ENCODE measurements around the gene MBNL2.

The MBNL2 gene

DNA sequence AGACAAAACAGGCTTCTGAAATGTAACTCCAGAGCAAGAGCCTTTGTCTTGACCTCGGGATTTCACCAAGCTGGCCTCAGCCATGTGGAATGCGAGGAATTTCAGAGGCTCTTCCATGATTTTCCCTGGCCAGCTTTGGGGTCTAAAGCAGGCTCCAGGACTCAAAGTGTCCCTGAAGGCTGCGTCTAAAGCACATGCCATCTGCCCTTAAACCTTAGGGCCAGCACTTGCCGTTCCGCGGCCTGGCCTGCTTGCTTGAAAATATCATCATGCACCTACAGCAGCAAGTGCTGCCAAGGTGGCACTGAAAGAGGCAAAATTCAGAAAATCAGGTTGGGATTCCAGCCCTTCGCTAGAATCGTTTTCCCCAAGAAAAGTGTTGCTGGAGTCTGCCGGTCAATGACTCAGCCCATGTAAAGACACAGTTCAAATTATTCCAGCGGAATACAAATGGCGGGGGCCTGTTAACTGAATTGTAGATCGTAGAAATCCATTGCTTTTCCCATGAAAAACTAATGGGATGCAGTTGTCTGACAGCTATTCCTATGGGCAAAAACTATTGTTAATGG lies 106.2 kb downstream of the MBNL2 start:
- no peaks in the 10 kb centered on the region for H3K27me3 ChIP-seq (ENCODE audit: insufficient read depth, poor library complexity, severe bottlenecking)
- no peak overlapping the region for H3K4me3 ChIP-seq (replicated peaks; ENCODE audit: insufficient read depth, low read length)
- no peak for DNase-seq (ENCODE audit: low read depth in 1 of 2, low spot score in 1 of 2)
- H3K27ac ChIP-seq (replicated peaks) = no peak overlapping the region
- TF ChIP-seq, protein P1, sequence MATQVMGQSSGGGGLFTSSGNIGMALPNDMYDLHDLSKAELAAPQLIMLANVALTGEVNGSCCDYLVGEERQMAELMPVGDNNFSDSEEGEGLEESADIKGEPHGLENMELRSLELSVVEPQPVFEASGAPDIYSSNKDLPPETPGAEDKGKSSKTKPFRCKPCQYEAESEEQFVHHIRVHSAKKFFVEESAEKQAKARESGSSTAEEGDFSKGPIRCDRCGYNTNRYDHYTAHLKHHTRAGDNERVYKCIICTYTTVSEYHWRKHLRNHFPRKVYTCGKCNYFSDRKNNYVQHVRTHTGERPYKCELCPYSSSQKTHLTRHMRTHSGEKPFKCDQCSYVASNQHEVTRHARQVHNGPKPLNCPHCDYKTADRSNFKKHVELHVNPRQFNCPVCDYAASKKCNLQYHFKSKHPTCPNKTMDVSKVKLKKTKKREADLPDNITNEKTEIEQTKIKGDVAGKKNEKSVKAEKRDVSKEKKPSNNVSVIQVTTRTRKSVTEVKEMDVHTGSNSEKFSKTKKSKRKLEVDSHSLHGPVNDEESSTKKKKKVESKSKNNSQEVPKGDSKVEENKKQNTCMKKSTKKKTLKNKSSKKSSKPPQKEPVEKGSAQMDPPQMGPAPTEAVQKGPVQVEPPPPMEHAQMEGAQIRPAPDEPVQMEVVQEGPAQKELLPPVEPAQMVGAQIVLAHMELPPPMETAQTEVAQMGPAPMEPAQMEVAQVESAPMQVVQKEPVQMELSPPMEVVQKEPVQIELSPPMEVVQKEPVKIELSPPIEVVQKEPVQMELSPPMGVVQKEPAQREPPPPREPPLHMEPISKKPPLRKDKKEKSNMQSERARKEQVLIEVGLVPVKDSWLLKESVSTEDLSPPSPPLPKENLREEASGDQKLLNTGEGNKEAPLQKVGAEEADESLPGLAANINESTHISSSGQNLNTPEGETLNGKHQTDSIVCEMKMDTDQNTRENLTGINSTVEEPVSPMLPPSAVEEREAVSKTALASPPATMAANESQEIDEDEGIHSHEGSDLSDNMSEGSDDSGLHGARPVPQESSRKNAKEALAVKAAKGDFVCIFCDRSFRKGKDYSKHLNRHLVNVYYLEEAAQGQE (IDR thresholded peaks at IDR 0.05; ENCODE audit: insufficient replicate concordance, low read depth) = no peak
- TF ChIP-seq POLR2AphosphoS5 (IDR thresholded peaks at IDR 0.05; ENCODE audit: low read depth) (no peak), GABPA (IDR thresholded peaks at IDR 0.05; ENCODE audit: low read depth) (no peak), SPI1 (IDR thresholded peaks at IDR 0.05; ENCODE audit: borderline replicate concordance, low read depth) (no peak)
- TF ChIP-seq, protein P2, sequence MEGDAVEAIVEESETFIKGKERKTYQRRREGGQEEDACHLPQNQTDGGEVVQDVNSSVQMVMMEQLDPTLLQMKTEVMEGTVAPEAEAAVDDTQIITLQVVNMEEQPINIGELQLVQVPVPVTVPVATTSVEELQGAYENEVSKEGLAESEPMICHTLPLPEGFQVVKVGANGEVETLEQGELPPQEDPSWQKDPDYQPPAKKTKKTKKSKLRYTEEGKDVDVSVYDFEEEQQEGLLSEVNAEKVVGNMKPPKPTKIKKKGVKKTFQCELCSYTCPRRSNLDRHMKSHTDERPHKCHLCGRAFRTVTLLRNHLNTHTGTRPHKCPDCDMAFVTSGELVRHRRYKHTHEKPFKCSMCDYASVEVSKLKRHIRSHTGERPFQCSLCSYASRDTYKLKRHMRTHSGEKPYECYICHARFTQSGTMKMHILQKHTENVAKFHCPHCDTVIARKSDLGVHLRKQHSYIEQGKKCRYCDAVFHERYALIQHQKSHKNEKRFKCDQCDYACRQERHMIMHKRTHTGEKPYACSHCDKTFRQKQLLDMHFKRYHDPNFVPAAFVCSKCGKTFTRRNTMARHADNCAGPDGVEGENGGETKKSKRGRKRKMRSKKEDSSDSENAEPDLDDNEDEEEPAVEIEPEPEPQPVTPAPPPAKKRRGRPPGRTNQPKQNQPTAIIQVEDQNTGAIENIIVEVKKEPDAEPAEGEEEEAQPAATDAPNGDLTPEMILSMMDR (IDR thresholded peaks at IDR 0.05; ENCODE audit: insufficient read depth, low read length) = no peak

DNA sequence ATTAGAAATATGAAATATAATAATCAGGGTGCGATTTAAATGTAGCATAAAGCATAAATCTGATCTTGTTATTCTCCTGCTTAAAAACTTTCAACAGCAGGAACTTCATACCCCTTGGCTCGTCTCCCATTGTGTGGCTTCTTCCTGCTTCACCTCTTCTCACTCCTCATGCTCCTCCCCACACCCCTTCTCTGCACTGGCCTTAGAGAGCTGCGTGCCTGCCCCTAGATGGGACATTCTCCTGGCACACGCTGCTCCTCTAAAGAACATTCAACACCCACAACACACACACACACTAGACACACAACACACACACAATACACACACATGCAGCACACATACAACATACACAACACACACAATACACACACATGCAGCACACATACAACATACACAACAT lies 107.2 kb downstream of the MBNL2 start:
- Histone ChIP-seq H3K27ac (replicated peaks) (no peak overlapping the region), H3K4me3 (replicated peaks; ENCODE audit: insufficient read depth, low read length) (no peak overlapping the region), H3K27me3 (ENCODE audit: insufficient read depth, poor library complexity, severe bottlenecking) (no peaks in the 10 kb centered on the region)
- no peak for TF ChIP-seq GABPA (IDR thresholded peaks at IDR 0.05; ENCODE audit: low read depth)
- TF ChIP-seq SPI1 (IDR thresholded peaks at IDR 0.05; ENCODE audit: borderline replicate concordance, low read depth) = no peak
- TF ChIP-seq POLR2AphosphoS5 (IDR thresholded peaks at IDR 0.05; ENCODE audit: low read depth) = no peak
- TF ChIP-seq, protein P1 (IDR thresholded peaks at IDR 0.05; ENCODE audit: insufficient replicate concordance, low read depth) = no peak
- TF ChIP-seq, protein P2 (IDR thresholded peaks at IDR 0.05; ENCODE audit: insufficient read depth, low read length) = no peak
- DNase-seq (ENCODE audit: low read depth in 1 of 2, low spot score in 1 of 2) = no peak

DNA sequence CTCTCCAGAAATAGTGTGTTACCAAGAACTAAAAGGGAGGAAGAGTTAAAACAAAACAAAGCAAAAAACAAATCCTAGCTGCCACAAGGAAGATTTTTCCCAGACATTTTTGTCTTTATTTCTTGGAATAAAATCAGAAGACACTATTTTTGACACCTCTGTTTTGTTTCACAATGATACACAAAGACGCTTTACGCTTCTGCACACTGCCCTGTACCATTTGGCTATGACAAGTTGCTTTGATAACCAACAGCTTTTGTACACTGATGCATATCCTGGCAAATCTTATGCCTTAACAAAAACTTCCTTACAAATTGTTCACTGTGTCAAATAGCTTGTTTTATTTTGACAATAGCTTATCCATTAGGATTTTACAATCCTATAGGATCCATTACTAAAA lies 108.3 kb downstream of the MBNL2 start:
- H3K27me3 ChIP-seq (ENCODE audit: insufficient read depth, poor library complexity, severe bottlenecking) = no peaks in the 10 kb centered on the region
- H3K27ac ChIP-seq (replicated peaks) = no peak overlapping the region
- DNase-seq (ENCODE audit: low read depth in 1 of 2, low spot score in 1 of 2) = no peak
- H3K4me3 ChIP-seq (replicated peaks; ENCODE audit: insufficient read depth, low read length) = no peak overlapping the region
- no peak for TF ChIP-seq POLR2AphosphoS5 (IDR thresholded peaks at IDR 0.05; ENCODE audit: low read depth)

DNA sequence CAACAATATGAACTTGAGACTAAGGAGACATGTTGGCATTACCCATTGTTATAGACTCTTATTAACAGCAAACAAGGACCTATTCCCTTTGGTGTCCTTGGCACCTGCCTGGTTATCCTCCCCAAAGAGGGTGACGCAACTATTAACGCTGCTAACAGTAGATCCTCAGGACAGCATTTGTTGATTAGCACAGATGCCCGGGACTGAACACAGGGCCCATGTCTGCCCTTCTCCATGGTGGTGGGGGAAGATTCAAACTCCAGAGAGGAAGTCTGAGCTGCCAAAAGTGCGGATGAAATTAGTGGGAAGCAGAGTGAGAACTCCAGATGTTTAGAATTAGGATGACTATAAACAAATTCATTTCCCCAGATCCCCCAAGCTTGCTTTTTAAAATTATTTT lies 110.6 kb downstream of the MBNL2 start:
- DNase-seq (ENCODE audit: low read depth in 1 of 2, low spot score in 1 of 2) = no peak
- Histone ChIP-seq H3K27ac (replicated peaks) (no peak overlapping the region), H3K4me3 (replicated peaks; ENCODE audit: insufficient read depth, low read length) (no peak overlapping the region), H3K27me3 (ENCODE audit: insufficient read depth, poor library complexity, severe bottlenecking) (no peaks in the 10 kb centered on the region)
- TF ChIP-seq GABPA (IDR thresholded peaks at IDR 0.05; ENCODE audit: low read depth) (no peak), POLR2AphosphoS5 (IDR thresholded peaks at IDR 0.05; ENCODE audit: low read depth) (no peak), SPI1 (IDR thresholded peaks at IDR 0.05; ENCODE audit: borderline replicate concordance, low read depth) (no peak)
- TF ChIP-seq, protein P1 (IDR thresholded peaks at IDR 0.05; ENCODE audit: insufficient replicate concordance, low read depth) = no peak
- TF ChIP-seq, protein P2 (IDR thresholded peaks at IDR 0.05; ENCODE audit: insufficient read depth, low read length) = no peak

Data from HL-60 (cell line).